Fibroblast of lung (primary cell): ENCODE measurements around the gene CAMTA1.

Source experiments
- EZH2 ChIP-seq: IDR thresholded peaks from 2 replicates; pipeline ENCODE4 v1.5.1; 2012; ENCODE audit warnings: low read length, control low read depth, mild to moderate bottlenecking; ENCODE audit errors: missing control alignments
- TF ChIP-seq, protein P1 (sequence below), 2 donors: IDR thresholded peaks in 1 of 2; conservative IDR thresholded peaks in 1 of 2; 1 replicate in 1 of 2; 2 replicates in 1 of 2; pipeline ENCODE4 v1.5.1; 2011 to 2012; ENCODE audit warnings: low read length in 2 of 2, control low read depth in 1 of 2, inconsistent platforms in 1 of 2, low read depth in 1 of 2, mild to moderate bottlenecking in 1 of 2

DNA sequence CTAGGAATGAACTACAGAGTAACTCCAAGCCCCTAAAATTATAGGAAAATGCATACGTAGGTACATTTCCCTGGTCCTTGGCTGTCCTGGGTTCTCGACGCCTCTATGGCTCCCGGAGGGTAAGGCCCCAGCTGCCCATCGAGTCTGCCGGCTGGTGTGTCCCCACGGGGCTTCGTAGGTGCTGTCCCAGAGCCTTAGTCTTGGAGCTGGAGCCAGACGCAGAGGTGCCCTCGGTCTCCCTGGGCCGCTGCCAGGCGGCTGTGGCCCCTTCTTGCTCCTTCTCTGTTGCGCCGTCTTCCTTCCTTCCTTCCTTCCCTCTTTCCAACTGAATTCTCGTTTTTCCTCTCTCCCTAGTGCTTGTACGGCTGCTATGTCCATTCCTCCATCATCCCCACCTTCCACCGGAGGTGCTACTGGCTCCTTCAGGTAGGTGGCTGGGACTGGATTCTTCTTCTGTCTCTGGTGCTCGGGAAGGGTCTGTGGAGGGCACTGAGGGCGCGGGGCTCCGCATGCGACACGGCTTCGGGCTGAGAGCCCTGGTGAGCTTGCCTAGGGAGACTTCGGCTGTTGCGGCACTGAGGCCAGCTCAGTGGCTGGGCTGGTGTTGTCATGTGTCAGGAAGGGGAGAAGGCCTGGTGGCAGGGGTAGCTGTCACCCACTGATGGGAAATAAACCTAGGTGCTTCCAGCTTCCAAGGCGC, 682.4 kb downstream of the CAMTA1 start:
- TF ChIP-seq, protein P1, sequence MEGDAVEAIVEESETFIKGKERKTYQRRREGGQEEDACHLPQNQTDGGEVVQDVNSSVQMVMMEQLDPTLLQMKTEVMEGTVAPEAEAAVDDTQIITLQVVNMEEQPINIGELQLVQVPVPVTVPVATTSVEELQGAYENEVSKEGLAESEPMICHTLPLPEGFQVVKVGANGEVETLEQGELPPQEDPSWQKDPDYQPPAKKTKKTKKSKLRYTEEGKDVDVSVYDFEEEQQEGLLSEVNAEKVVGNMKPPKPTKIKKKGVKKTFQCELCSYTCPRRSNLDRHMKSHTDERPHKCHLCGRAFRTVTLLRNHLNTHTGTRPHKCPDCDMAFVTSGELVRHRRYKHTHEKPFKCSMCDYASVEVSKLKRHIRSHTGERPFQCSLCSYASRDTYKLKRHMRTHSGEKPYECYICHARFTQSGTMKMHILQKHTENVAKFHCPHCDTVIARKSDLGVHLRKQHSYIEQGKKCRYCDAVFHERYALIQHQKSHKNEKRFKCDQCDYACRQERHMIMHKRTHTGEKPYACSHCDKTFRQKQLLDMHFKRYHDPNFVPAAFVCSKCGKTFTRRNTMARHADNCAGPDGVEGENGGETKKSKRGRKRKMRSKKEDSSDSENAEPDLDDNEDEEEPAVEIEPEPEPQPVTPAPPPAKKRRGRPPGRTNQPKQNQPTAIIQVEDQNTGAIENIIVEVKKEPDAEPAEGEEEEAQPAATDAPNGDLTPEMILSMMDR (conservative IDR thresholded peaks at IDR 0.05 in 1 of 2, IDR thresholded peaks at IDR 0.05 in 1 of 2; ENCODE audit: low read depth in 1 of 2, low read length in 2 of 2), result no peak
- TF ChIP-seq EZH2, result no peak
